B cell (primary cell): ENCODE results near the gene COL5A1. TPM values are rescaled to one million over a fixed set of nuclear protein-coding genes. Genes with fewer than 3 reads are reported as not detected.

Source experiments
- ATAC-seq: fragments of 200-7000 bp; cut with Tn5 transposase; one replicate; pipeline ENCODE4 v1.10.0; 2021; ENCODE audit warnings: low read depth, mild to moderate bottlenecking, moderate number of reproducible peaks, moderate library complexity
- CTCF ChIA-PET: fragments of 350-600 bp; sonication (Branson Sonifier 250); formaldehyde crosslinking; loops from one replicate; lab custom pipeline; 2021; ENCODE audit warnings: antibody characterized with exemption, inconsistent platforms; lab: Charles Lee
- POLR2A ChIA-PET: fragments of 350-600 bp; sonication (Branson Sonifier 250); formaldehyde crosslinking; loops from one replicate; lab custom pipeline; 2021; ENCODE audit warnings: antibody characterized with exemption; lab: Charles Lee
- DNase-seq: peaks from one replicate; pipeline ENCODE4 v3.0.0; 2013
- H2AFZ ChIP-seq: 2 replicates; pipeline ENCODE4 v1.6.1; 2012; ENCODE audit warnings: mild to moderate bottlenecking, low read depth, low read length; ENCODE audit not compliant: insufficient read depth, poor library complexity, severe bottlenecking
- H3K27ac ChIP-seq, 2 donors: 1 replicate in 1 of 2; 2 replicates in 1 of 2; pipeline ENCODE4 v1.5.1; 2012 to 2013; ENCODE audit warnings: low read length in 2 of 2, mild to moderate bottlenecking in 2 of 2, moderate library complexity in 1 of 2
- H3K27me3 ChIP-seq, 4 experiments: fragments of 200-600 bp in 1 of 4; sonication (generic) in 1 of 4; replicated peaks in 1 of 4; 1 replicate in 2 of 4; 2 replicates in 2 of 4; pipeline versions ENCODE4 v1.6.1 to v1.7.0; 2013 to 2016; ENCODE audit warnings: low read length in 3 of 4, mild to moderate bottlenecking in 2 of 4, mixed read lengths in 1 of 4, moderate library complexity in 1 of 4; ENCODE audit not compliant: insufficient read depth in 4 of 4, control insufficient read depth in 3 of 4; ENCODE audit errors: control extremely low read depth in 1 of 4
- H3K36me3 ChIP-seq, 2 experiments: replicated peaks in 1 of 2; 1 replicate in 1 of 2; 2 replicates in 1 of 2; pipeline versions ENCODE4 v1.6.1 to v1.7.1; 2013; ENCODE audit warnings: low read length in 1 of 2; ENCODE audit not compliant: insufficient read depth in 2 of 2, control insufficient read depth in 1 of 2; ENCODE audit errors: control extremely low read depth in 1 of 2, extremely low read depth in 1 of 2
- H3K4me1 ChIP-seq, 2 donors: fragments of 200-600 bp in 1 of 2; sonication (generic) in 1 of 2; 1 replicate in 1 of 2; 2 replicates in 1 of 2; pipeline versions ENCODE4 v1.5.1 to v1.6.1; 2013 to 2017; ENCODE audit warnings: low read length in 2 of 2; ENCODE audit not compliant: control insufficient read depth in 2 of 2, insufficient read depth in 2 of 2
- H3K4me2 ChIP-seq: replicated peaks from 2 replicates; pipeline ENCODE3; 2012; ENCODE audit warnings: mild to moderate bottlenecking, low read depth, low read length; ENCODE audit not compliant: poor library complexity, severe bottlenecking
- H3K4me3 ChIP-seq, 5 experiments: fragments of 200-600 bp in 1 of 5; sonication (generic) in 1 of 5; 1 replicate in 3 of 5; 2 replicates in 2 of 5; pipeline versions ENCODE4 v1.5.1 to v1.7.0; 2011 to 2016; ENCODE audit warnings: low read length in 4 of 5, mild to moderate bottlenecking in 4 of 5, low read depth in 2 of 5, control low read depth in 1 of 5, moderate library complexity in 1 of 5; ENCODE audit not compliant: insufficient read depth in 1 of 5; ENCODE audit errors: control extremely low read depth in 1 of 5, extremely low read depth in 1 of 5
- H3K79me2 ChIP-seq: fragments of 200-600 bp; sonication (generic); one replicate; pipeline ENCODE4 v1.6.0; 2016; ENCODE audit warnings: low read length; ENCODE audit not compliant: control insufficient read depth, insufficient read depth
- H3K9ac ChIP-seq: fragments of 200-600 bp; sonication (generic); 2 replicates; pipeline ENCODE4 v1.6.1; 2017; ENCODE audit warnings: mild to moderate bottlenecking, low read length, moderate library complexity
- H3K9me3 ChIP-seq, 3 donors: one replicate each; pipeline versions ENCODE4 v1.6.1 to v1.7.1; 2013; ENCODE audit warnings: low read length in 2 of 3; ENCODE audit not compliant: control insufficient read depth in 2 of 3, insufficient read depth in 1 of 3; ENCODE audit errors: control extremely low read depth in 1 of 3
- H4K20me1 ChIP-seq: 2 replicates; pipeline ENCODE4 v1.6.0; 2012; ENCODE audit warnings: mild to moderate bottlenecking, low read length; ENCODE audit not compliant: insufficient read depth, control insufficient read depth, poor library complexity, severe bottlenecking
- H3K27ac Mint-ChIP-seq: one replicate; pipeline ENCODE4 v1.8.0; 2021; ENCODE audit warnings: mixed read lengths
- H3K27me3 Mint-ChIP-seq: one replicate; pipeline ENCODE4 v1.8.0; 2021; ENCODE audit warnings: mixed read lengths
- H3K4me1 Mint-ChIP-seq: one replicate; pipeline ENCODE4 v1.8.0; 2021; ENCODE audit warnings: mixed read lengths
- H3K4me3 Mint-ChIP-seq: one replicate; pipeline ENCODE4 v1.8.0; 2021; ENCODE audit warnings: mixed read lengths
- H3K9me3 Mint-ChIP-seq: one replicate; pipeline ENCODE4 v1.8.0; 2022; ENCODE audit warnings: mixed read lengths; ENCODE audit not compliant: insufficient read depth
- CTCF ChIP-seq: fragments of 200-600 bp; IDR thresholded peaks from one replicate; pipeline ENCODE4 v1.8.0; 2022; ENCODE audit warnings: antibody characterized with exemption, mild to moderate bottlenecking
- EZH2 ChIP-seq: IDR thresholded peaks from 2 replicates; pipeline ENCODE4 v1.6.1; 2012; ENCODE audit warnings: borderline replicate concordance, low read depth, mild to moderate bottlenecking, moderate library complexity, low read length; ENCODE audit not compliant: insufficient read depth, poor library complexity, severe bottlenecking
- WGBS: methylation state at CpG from one replicate; pipeline ENCODE4 v1.1.5; 2013; ENCODE audit warnings: missing lambda C conversion rate; ENCODE audit not compliant: insufficient coverage; 5-methylcytosine and 5-hydroxymethylcytosine counted together
- intact Hi-C: fragments of 100-400 bp; cut with micrococcal nuclease; formaldehyde crosslinking; loops from one replicate; pipeline ENCODE4 v1.10.0; 2022
- polyA plus RNA-seq: library from polyadenylated mRNA; depleted of rRNA; stranded (reverse); fragments of >200 nt; gene quantifications from 2 replicates; pipeline ENCODE4 v1.2.3, GENCODE V29; 2012
- total RNA-seq, 2 donors: library from RNA; stranded (reverse); fragments of 120-200 nt in 1 of 2; gene quantifications; 1 replicate in 1 of 2; 2 replicates in 1 of 2; pipeline versions ENCODE4 v1.2.3 to v1.2.4, GENCODE V29; 2013 to 2022

The COL5A1 gene
- total and polyA plus RNA-seq, 2 donors (not counting 1 experiment from before 2014, with no cell fraction given) = 0.06 TPM; not detected in 1

- ChIA-PET CTCF (no interaction called here), POLR2A (no interaction called here)
- peak overlapping the region; percentile 58 for H2AFZ ChIP-seq
- peaks cover 6% of the 10 kb centered on the region for H3K4me1 Mint-ChIP-seq
- H3K4me1 ChIP-seq = peaks cover 0 to 4% of the 10 kb centered on the region in 2 donors
- H3K4me3 ChIP-seq = no peak overlapping the region
- no peak overlapping the region for H3K27ac ChIP-seq
- H3K4me3 Mint-ChIP-seq = peak overlapping the region; percentile 26
- 80% methylated on average over 10 of the region's 14 CpGs for WGBS
- no peak for ATAC-seq
- peaks cover 17% of the 10 kb centered on the region for H3K27me3 Mint-ChIP-seq
- peaks cover 0 to 22% (median 3%) of the 10 kb centered on the region in 4 experiments for H3K27me3 ChIP-seq
- H3K79me2 ChIP-seq = no peaks in the 10 kb centered on the region
- H3K36me3 ChIP-seq = no peaks in the 10 kb centered on the region
- no peak overlapping the region for H3K27ac Mint-ChIP-seq
- H3K4me2 ChIP-seq = peak overlapping the region; percentile 73
- no peaks in the 10 kb centered on the region for H4K20me1 ChIP-seq
- intact Hi-C loops = no loop called here
- peaks cover 0 to 3% (median 0%) of the 10 kb centered on the region in 3 donors for H3K9me3 ChIP-seq
- TF ChIP-seq CTCF (no peak), EZH2 (no peak)
- no peak for DNase-seq
- no peak overlapping the region for H3K9ac ChIP-seq
- no peaks in the 10 kb centered on the region for H3K9me3 Mint-ChIP-seq
Measured at GRCh38 chr9:134640506-134641172, 964 bp upstream of the COL5A1 start.

- H3K9me3 ChIP-seq = peaks cover 0 to 3% (median 0%) of the 10 kb centered on the region in 3 donors
- no peak overlapping the region for H3K27ac Mint-ChIP-seq
- no peak overlapping the region for H3K27ac ChIP-seq
- no peaks in the 10 kb centered on the region for H3K36me3 ChIP-seq
- peaks cover 0 to 22% (median 3%) of the 10 kb centered on the region in 4 experiments for H3K27me3 ChIP-seq
- H4K20me1 ChIP-seq = no peaks in the 10 kb centered on the region
- peak overlapping the region; percentile 73 for H3K4me2 ChIP-seq
- H3K4me3 Mint-ChIP-seq = no peak overlapping the region
- ChIA-PET POLR2A (no interaction called here), CTCF (no interaction called here)
- H3K27me3 Mint-ChIP-seq = peaks cover 17% of the 10 kb centered on the region
- peak overlapping the region; percentile 58 for H2AFZ ChIP-seq
- H3K4me1 ChIP-seq = peaks cover 0 to 4% of the 10 kb centered on the region in 2 donors
- 3% methylated on average over 58 of the region's 58 CpGs for WGBS
- TF ChIP-seq EZH2 (no peak), CTCF (no peak)
- H3K4me3 ChIP-seq = peak overlapping the region in 2 of 5 experiments; percentile 38 to 49
- no peaks in the 10 kb centered on the region for H3K9me3 Mint-ChIP-seq
- peak overlapping the region; percentile 48 for H3K9ac ChIP-seq
- H3K79me2 ChIP-seq = no peaks in the 10 kb centered on the region
- ATAC-seq (no peak), DNase-seq (no peak)
- peaks cover 6% of the 10 kb centered on the region for H3K4me1 Mint-ChIP-seq
- intact Hi-C loops = no loop called here
Measured at GRCh38 chr9:134641990-134642384, 384 bp downstream of the COL5A1 start.
